Testis (tissue), 2 donors: ENCODE measurements around the gene FCHSD1.

Source experiments
- POLR2A ChIP-seq: fragments of 450-650 bp; IDR thresholded peaks from one replicate; pipeline ENCODE4 v1.6.1; 2017; ENCODE audit warnings: antibody characterized with exemption, mild to moderate bottlenecking, moderate library complexity
- TF ChIP-seq, protein P1 (sequence below), 3 experiments: fragments of 450-650 bp in 2 of 3; fragments of 200-600 bp in 1 of 3; sonication (generic) in 1 of 3; IDR thresholded peaks; one replicate each; pipeline ENCODE4 v1.5.1; 2016 to 2019; ENCODE audit warnings: antibody characterized with exemption in 3 of 3, mild to moderate bottlenecking in 2 of 3, moderate library complexity in 1 of 3

DNA sequence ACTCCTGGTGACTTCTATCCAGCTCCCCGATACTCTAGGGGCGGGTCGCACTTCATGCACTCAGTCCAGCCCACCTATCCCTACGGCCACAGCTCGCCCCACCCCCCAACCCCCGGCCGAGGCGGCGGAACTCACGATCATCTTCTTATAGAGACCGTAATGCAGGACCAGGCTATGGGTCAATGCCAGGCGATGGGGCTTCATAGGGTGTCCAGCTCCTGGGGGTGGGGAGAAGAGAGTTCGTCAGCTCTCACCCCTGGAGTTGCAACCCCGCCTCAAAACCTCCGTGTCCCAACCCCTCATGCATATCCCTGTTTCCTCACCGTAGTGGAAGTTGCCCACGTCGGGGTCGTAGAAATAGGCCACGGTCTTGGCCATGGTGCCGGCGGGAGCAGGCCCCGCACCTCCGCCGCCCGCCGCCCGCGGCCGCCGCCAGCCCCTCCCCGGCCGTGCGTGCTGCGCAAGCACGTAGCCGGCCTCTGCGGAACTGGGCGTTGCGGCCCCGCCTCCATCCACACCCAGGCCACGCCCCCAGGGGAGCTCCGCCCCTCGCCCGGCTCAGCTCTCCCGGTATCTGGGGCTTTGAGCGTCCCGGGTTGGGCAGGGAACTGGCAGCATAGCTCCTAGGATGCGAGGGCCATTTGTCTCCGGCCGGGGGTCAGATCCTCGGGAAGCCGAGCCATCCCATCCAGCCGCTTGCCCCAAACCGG, 14.7 kb downstream of the FCHSD1 start, which contains the start of the genes HDAC3 and RELL2:
- TF ChIP-seq, protein P1, sequence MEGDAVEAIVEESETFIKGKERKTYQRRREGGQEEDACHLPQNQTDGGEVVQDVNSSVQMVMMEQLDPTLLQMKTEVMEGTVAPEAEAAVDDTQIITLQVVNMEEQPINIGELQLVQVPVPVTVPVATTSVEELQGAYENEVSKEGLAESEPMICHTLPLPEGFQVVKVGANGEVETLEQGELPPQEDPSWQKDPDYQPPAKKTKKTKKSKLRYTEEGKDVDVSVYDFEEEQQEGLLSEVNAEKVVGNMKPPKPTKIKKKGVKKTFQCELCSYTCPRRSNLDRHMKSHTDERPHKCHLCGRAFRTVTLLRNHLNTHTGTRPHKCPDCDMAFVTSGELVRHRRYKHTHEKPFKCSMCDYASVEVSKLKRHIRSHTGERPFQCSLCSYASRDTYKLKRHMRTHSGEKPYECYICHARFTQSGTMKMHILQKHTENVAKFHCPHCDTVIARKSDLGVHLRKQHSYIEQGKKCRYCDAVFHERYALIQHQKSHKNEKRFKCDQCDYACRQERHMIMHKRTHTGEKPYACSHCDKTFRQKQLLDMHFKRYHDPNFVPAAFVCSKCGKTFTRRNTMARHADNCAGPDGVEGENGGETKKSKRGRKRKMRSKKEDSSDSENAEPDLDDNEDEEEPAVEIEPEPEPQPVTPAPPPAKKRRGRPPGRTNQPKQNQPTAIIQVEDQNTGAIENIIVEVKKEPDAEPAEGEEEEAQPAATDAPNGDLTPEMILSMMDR (IDR thresholded peaks at IDR 0.05), result no peak
- TF ChIP-seq POLR2A, result peak; percentile 84
